GM12892 (cell line): Measurements from ENCODE around the gene SMTNL1. TPM values are rescaled to one million over a fixed set of nuclear protein-coding genes. Genes with fewer than 3 reads are reported as not detected.

ENCODE experiments used
- DNase-seq: peaks from one replicate; pipeline ENCODE4 v3.0.0; 2011; ENCODE audit not compliant: insufficient read length
- FAIRE-seq: peaks from 2 replicates; lab custom pipeline; 2011; peaks lifted over from hg19 to GRCh38; lab: Jason Lieb, UNC
- POLR2A ChIP-seq: IDR thresholded peaks from 2 replicates; pipeline ENCODE4 v1.6.1; 2011; ENCODE audit warnings: low read depth, low read length, control low read depth
- POLR2AphosphoS5 ChIP-seq: IDR thresholded peaks from 2 replicates; pipeline ENCODE4 v1.6.1; 2011; ENCODE audit warnings: low read depth, low read length, control low read depth
- TAF1 ChIP-seq: IDR thresholded peaks from 2 replicates; pipeline ENCODE4 v1.6.1; 2011; ENCODE audit warnings: low read depth, mild to moderate bottlenecking, control low read depth, low read length, borderline replicate concordance
- polyA plus RNA-seq: library from polyadenylated mRNA; unstranded; fragments of >200 nt; gene quantifications from one replicate; pipeline ENCODE4 v1.2.1, GENCODE V29; 2012; ENCODE audit warnings: missing spikeins, inconsistent platforms; ENCODE audit not compliant: missing spikeins

SMTNL1 gene, protein sequence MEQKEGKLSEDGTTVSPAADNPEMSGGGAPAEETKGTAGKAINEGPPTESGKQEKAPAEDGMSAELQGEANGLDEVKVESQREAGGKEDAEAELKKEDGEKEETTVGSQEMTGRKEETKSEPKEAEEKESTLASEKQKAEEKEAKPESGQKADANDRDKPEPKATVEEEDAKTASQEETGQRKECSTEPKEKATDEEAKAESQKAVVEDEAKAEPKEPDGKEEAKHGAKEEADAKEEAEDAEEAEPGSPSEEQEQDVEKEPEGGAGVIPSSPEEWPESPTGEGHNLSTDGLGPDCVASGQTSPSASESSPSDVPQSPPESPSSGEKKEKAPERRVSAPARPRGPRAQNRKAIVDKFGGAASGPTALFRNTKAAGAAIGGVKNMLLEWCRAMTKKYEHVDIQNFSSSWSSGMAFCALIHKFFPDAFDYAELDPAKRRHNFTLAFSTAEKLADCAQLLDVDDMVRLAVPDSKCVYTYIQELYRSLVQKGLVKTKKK
- 0.21 TPM for polyA plus RNA-seq

DNA sequence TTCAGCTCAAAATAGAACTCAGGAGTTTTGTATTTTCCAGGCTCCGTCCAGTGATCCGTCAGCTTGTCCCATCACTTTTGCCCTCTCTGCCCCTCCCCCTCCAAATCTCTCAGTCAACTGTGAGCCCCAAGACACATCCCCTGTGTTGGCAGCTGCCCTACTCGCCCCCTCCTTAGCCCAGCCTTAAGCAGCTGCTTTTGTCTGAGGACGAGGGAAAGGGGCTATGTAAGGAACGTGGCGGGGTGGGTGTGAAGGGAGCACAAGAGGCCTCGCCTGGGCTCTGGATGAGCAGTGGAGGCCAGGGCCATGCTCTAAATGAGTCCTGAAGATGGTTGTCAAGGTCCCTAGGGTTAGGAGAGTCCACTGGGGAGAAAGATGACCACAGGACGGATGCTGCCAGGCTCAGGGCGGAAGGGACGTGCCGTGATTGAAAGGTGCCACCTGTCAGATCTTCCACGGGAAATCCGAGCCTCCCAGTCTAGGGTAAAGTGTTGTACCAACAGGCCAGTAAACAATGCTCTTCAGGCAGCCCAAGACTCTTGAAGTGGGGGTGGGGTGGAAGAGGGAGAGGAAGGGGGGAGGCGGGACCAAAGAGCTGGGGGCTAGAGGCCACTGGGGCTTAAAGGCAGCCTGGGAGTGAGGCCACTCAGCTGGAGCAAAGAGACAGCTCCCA, at the start of gene SMTNL1:
TSS of gene SMTNL1 (plus strand) at position 649 of the 673 bp plus-strand sequence. CDS start 5,048 bp downstream, outside the sequence.
- no peak for DNase-seq
- no peak for TF ChIP-seq POLR2AphosphoS5
- no peak for TF ChIP-seq POLR2A
- no peak for TF ChIP-seq TAF1
- no peak for FAIRE-seq

DNA sequence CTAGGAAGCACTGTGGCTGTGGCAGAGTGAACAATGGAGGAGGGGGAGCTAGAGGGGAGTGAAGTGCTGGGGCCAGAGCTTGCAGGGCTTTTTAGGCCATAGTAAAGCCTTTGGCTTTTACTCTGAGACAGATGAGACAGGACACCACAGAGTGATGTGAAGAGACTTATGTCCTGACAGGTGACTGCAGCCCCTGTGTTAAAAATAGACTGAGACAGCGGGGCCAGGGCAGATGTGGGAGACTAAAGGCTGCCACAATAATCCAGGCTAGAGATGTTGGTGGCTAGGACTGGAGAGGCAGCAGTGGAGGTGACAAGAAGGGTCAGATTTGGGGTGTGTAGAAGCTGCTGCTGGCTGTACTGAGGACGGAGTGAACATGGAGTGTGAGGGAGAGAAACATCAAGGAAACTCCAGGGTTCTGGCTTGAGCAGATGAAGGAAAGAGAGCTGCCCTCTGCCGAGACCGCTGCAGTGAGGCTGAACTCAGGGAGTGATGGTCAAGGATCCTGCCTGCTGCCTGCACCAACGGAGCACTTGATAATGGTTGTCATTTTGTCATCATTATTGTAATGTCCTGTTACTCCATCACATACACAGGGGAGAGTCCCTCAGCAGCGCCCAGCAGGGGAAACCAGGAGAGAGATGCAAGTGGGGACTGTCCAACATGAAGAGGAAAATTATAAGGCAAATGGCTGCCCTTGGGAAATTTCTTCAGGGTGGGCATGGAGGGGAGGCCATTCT, 49.3 kb upstream of the SMTNL1 start:
- TF ChIP-seq POLR2AphosphoS5 (no peak), TAF1 (no peak), POLR2A (no peak)
- DNase-seq (no peak), FAIRE-seq (no peak)

DNA sequence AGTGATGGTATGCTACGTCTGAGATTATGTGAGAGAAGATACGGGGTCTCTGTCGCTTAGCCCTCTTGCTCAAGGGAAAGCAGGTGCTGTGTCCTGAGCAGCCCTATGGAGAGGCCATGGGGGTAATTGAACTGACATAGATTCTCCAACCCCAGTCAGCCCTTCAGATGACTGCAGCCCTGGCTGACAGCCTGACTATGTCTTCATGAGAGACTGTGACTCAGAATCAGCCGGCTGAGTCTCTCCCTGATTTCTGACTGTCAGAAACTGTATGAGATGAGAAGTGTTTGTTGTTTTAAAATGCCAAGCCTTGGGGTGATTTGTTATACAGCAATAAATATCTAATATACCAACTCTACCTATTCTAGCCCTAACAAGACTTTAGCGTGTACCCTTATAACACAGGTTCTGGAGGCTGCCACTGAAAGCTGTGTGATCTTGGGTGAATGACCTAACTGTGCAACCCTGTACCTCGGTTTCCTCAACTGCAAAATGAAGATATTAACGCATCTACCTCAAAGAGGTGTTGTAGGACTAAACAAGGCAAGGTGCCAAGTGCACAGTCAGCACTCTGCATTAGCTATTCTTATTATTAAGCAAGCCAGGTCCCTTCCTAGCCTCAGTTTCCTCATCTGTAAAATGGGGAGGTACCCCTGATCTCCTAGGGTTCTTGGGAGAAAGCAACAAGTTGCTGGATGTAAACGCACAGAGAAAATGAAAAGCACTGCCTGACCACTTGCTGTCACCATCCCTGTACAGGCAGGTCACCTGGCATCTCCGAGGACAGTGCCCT, 46.7 kb upstream of the SMTNL1 start:
- TF ChIP-seq POLR2A: no peak
- no peak for TF ChIP-seq TAF1
- no peak for TF ChIP-seq POLR2AphosphoS5
- FAIRE-seq: no peak
- no peak for DNase-seq

DNA sequence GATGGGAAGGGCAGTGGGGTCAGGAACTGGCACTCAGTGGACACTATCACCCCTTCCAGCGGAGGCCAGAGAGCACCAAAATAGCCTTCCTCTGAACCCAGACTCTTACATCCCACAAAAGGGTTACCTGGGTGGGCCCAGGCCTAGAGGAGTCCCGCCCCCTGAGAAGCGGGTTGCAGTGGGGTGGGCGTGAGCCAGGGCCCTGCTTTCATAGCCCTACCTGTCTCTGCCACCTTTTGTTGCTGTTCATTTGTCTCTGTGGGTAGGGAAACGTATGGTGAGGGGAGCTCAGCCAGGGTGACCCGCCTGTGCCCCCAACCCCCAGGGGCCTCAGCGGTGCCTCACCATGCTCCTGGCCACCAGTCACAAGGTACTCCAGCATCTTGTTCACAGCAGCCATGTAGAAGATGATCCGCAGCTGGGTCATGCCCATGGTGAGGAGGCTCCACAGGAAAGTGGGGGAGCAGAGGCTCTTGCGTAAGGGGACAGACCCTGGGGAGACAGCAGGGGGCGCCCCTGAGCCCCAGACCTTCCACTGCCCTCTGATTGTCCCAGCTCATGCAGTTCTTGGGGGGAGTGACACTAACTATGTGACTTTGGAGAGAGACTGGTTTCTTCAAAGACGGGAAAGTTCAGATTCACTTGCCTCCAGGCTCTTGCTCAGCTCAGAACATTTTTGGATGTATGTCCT, 45.9 kb upstream of the SMTNL1 start:
- TF ChIP-seq POLR2A (no peak), POLR2AphosphoS5 (no peak), TAF1 (no peak)
- DNase-seq: peak; percentile 50
- FAIRE-seq: peak; percentile 36

DNA sequence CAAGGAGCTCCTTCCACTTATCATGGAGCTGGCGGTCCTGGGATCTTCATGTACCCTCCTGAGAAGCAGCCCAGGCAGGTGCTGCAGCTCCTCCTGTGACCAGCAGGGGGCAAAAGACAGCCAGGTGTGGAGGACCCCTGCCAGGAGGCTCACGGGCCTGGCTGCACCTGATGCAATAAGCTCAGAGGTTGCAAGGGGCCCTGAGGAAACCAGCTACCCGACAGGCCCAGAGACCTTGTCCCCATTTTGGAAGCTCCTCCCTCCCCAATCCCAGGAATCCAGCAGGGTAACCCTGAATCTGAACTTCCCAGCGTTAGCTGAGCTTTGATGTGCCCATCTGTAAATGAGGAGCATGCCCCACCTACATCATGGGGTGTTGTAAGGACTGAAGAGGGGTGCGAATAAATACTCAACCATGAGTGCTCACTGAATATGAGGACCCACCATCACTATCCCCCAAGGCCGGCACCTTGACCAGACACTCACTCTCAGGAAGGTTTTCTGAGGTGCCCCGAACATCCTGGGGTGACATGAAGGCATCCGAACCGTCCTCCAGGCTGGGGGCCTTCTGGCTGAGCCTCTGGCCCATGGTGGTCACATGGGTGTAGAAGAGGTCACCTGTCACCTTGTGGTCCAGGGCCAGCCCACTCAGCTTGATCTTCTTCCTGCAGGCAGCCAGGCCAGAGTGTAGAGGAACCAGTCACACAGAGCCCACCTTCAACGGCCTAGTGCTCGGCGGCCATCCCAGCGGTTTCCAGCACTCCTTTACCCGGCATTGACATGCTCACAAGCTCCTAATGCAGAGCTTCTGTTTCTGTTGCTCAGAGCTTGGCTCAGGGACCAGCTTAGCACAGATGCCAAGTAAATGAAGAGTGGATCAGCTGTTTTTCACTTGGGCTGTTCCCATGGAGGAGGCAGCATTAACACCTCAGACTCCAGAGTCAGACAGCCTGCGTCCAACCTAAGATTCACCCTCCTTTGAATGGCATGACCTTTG, 43.6 kb upstream of the SMTNL1 start:
- no peak for TF ChIP-seq POLR2A
- no peak for TF ChIP-seq POLR2AphosphoS5
- no peak for TF ChIP-seq TAF1
- FAIRE-seq (peak; percentile 79), DNase-seq (peak; percentile 72)

DNA sequence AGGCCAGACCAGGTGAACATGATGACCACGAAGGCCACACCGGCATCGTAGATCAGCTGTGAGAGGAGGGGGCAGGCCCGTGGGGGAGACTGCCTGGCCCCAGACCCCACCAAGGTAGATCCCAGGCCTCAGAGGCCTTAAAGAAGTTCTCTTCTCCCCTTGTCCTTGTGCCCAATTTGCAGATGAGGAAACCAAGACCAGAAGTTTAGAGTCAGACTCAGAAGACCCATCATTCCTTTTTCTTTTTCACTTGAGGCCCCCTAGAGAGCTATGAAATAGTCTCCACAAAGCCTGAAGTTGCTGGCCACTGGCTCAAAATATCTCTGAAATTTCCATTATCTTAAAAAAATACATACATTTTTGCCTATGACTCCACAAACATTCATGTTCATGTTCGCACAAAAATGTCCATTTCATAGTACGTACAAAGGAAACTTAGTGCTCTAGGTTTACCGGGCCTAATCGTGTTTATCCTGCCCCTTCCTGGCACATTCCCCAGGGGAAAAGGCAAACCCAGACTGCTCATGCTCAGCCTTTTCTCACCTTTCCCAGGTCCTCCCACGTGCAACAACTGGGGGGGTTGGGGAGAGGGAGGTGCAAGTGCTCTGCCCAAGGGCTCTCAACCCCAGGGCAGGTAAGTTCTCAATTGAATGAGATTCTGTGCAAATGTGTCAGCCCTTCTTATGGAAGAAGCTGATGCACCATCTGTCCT, 41.1 kb upstream of the SMTNL1 start:
- DNase-seq (no peak), FAIRE-seq (no peak)
- TF ChIP-seq POLR2A: no peak
- TF ChIP-seq POLR2AphosphoS5: no peak
- no peak for TF ChIP-seq TAF1

DNA sequence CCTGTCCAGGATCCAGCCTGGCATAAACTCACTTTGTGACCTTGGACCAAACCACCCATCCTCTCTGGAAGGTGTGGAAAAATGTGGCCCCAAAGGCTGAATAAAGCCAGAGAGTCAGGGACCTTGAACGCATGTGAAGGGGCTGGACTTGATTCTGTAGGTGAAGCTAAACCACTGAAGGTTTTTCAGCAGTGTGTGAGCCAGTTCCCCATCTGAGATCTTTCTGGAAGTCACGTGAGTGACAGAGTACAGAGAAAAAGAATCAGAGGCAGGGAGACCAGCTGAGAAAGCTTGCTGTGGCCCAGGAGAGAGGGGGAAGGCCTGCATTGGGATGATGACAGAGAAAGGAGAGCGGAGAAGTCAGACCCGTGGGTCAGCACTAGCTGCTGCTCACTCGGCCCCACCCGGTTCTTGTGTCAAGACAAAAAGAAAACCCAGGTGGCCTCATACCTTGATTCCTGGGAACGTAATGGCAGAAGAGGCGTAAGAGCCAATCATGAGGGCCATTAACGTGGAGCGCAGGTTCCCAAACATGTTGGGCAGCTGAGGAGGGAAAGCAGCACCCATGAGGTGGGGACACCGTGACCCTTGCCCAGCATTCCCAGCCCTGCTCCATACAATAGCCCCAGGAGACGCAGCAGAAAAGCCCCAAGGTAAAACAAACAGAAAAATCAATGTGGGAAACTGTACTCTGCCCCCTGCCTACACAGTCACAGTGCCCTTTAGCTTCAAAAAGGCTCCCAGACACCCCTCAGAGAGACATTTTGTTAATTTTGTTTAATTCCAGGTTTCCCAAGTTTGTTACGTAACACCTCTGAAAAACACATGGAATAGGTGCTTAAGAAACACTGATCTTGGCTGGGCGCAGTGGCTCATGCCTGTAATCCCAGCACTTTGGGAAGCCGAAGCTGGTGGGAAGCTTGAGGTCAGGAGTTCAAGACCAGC, 39.8 kb upstream of the SMTNL1 start:
- FAIRE-seq (no peak), DNase-seq (no peak)
- no peak for TF ChIP-seq POLR2A
- TF ChIP-seq POLR2AphosphoS5: no peak
- no peak for TF ChIP-seq TAF1

DNA sequence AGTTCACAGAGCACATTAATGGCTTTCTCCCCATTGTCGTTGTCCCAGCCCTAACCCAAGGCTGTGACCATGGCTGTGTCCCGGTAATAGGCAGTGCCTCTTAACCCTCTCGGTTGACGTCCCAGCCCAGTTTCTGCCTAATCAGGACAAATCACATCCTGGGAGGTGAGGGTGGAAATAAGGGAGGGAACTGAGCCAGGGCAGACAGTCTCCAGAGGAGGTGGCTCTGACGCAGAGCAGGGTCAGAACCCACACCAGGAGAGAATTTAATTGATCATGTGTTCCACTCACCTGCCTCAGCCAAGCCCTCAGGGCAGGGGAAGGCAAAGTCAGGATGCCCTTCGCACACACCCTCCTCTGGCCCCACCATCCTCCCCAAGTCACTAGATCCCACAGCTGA, 38.9 kb upstream of the SMTNL1 start:
- DNase-seq (no peak), FAIRE-seq (no peak)
- TF ChIP-seq POLR2AphosphoS5: no peak
- no peak for TF ChIP-seq TAF1
- TF ChIP-seq POLR2A: no peak
